PC-3 (cell line): ENCODE measurements around the gene CNDP1. TPM values are rescaled to one million over a fixed set of nuclear protein-coding genes. Genes with fewer than 3 reads are reported as not detected.

Experiments used
- ATAC-seq: fragments of 200-7000 bp; cut with Tn5 transposase; 2 replicates; pipeline ENCODE4 v1.9.1; 2020; ENCODE audit warnings: mild to moderate bottlenecking, moderate library complexity
- BruUV-seq: library from RNA; stranded (reverse); fragments of 400-500 nt; replicated peaks from 2 replicates; lab custom pipeline; 2021; lab: Mats Ljungman, UMichigan
- CTCF ChIA-PET: fragments of 300-600 bp; sonication (Branson Sonifier 250); formaldehyde crosslinking; loops from one replicate; lab custom pipeline; 2022; ENCODE audit warnings: antibody characterized with exemption; lab: Charles Lee
- POLR2A ChIA-PET: fragments of 300-600 bp; sonication (Branson Sonifier 250); formaldehyde crosslinking; loops from one replicate; lab custom pipeline; 2022; ENCODE audit warnings: antibody characterized with exemption; ENCODE audit not compliant: unreplicated experiment; lab: Charles Lee
- DNase-seq: peaks from one replicate; pipeline ENCODE4 v3.0.0-alpha.2; 2015
- H2AFZ ChIP-seq: fragments of 300-600 bp; sonication (generic); 2 replicates; pipeline ENCODE4 v1.6.0; 2016; ENCODE audit warnings: antibody characterized with exemption, low read length
- H3F3A ChIP-seq: fragments of 300-600 bp; sonication (generic); one replicate; pipeline ENCODE4 v1.6.0; 2017; ENCODE audit warnings: antibody characterized with exemption, low read length, control low read depth, mild to moderate bottlenecking; ENCODE audit not compliant: unreplicated experiment
- H3K27ac ChIP-seq: fragments of 300-600 bp; sonication (generic); 2 replicates; pipeline ENCODE4 v1.5.1; 2016; ENCODE audit warnings: mild to moderate bottlenecking, low read length
- H3K27me3 ChIP-seq: fragments of 300-600 bp; sonication (generic); 2 replicates; pipeline ENCODE4 v1.6.1; 2016; ENCODE audit warnings: low read length, mixed read lengths
- H3K36me3 ChIP-seq: fragments of 300-600 bp; sonication (generic); 2 replicates; pipeline ENCODE4 v1.6.1; 2016; ENCODE audit warnings: low read depth, mixed run types, low read length, mixed read lengths
- H3K4me1 ChIP-seq: fragments of 300-600 bp; sonication (generic); 2 replicates; pipeline ENCODE4 v1.5.1; 2016; ENCODE audit warnings: low read length; ENCODE audit not compliant: insufficient read depth
- H3K4me2 ChIP-seq: fragments of 300-600 bp; sonication (generic); 2 replicates; pipeline ENCODE4 v1.6.0; 2016; ENCODE audit warnings: low read length
- H3K4me3 ChIP-seq: fragments of 300-600 bp; sonication (generic); 2 replicates; pipeline ENCODE4 v1.5.1; 2016; ENCODE audit warnings: mild to moderate bottlenecking, low read length, mixed read lengths
- H3K79me2 ChIP-seq: fragments of 300-600 bp; sonication (generic); 2 replicates; pipeline ENCODE4 v1.6.1; 2017; ENCODE audit warnings: low read length, mixed read lengths
- H3K9ac ChIP-seq: fragments of 300-600 bp; sonication (generic); 2 replicates; pipeline ENCODE4 v1.6.0; 2016; ENCODE audit warnings: mild to moderate bottlenecking, low read length
- H3K9me2 ChIP-seq: fragments of 300-600 bp; sonication (generic); replicated peaks from 2 replicates; pipeline ENCODE4 v1.6.1; 2016; ENCODE audit warnings: mixed run types, low read length, mixed read lengths
- H3K9me3 ChIP-seq: fragments of 300-600 bp; sonication (generic); 2 replicates; pipeline ENCODE4 v1.6.1; 2016; ENCODE audit warnings: low read length, mixed read lengths
- H4K20me1 ChIP-seq: fragments of 300-600 bp; sonication (generic); 2 replicates; pipeline ENCODE4 v1.6.1; 2016; ENCODE audit warnings: low read length, mixed read lengths
- EZH2 ChIP-seq: fragments of 300-600 bp; sonication (generic); IDR thresholded peaks from one replicate; pipeline ENCODE4 v1.6.1; 2017; ENCODE audit warnings: antibody characterized with exemption, mild to moderate bottlenecking, low read length; ENCODE audit not compliant: unreplicated experiment
- EZH2phosphoT487 ChIP-seq: fragments of 300-600 bp; sonication (generic); IDR thresholded peaks from 2 replicates; pipeline ENCODE4 v1.6.1; 2018; ENCODE audit warnings: mild to moderate bottlenecking, antibody characterized with exemption, low read length, borderline replicate concordance
- intact Hi-C: fragments of 100-400 bp; cut with micrococcal nuclease; formaldehyde crosslinking; loops from 2 replicates; pipeline ENCODE4 v1.9.0; 2023
- total RNA-seq: library from RNA; depleted of rRNA; stranded (reverse); fragments of >200 nt; gene quantifications from 2 replicates; pipeline ENCODE4 v1.2.3, GENCODE V29; 2014
- TF ChIP-seq, protein P1 (sequence below): fragments of 300-600 bp; sonication (generic); conservative IDR thresholded peaks from 2 replicates; pipeline ENCODE4 v1.5.1; 2017; ENCODE audit warnings: antibody characterized with exemption, low read depth, mild to moderate bottlenecking, low read length

Gene CNDP1
- total RNA-seq, 1 experiment from 2014 or later: not detected

DNA sequence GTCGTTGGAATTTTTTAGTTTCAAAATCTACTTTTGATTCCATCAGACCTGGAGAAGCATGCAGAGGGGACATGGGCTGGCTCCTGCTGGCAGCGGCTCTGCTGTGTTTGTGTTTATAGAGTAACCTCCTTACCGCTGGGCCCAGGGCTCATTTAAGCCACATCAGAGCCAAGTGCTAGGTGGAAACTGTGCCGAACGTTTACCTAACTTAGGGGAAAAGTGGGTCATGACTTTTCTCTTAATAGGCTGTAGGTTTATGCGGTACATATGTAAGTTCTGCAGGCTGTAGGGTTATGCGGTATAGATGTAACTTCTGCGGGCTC, 20.5 kb upstream of the CNDP1 start:
- no TSS peak for BruUV-seq
- Histone ChIP-seq H2AFZ (no peak overlapping the region), H3K4me3 (no peak overlapping the region), H3F3A (no peaks in the 10 kb centered on the region), H3K27me3 (no peaks in the 10 kb centered on the region), H3K4me1 (no peaks in the 10 kb centered on the region), H3K9me2 (no peaks in the 10 kb centered on the region), H3K36me3 (peaks cover 7% of the 10 kb centered on the region; the same call in 1 of the 2 replicates), H3K4me2 (no peak overlapping the region), H3K27ac (no peak overlapping the region), H4K20me1 (no peaks in the 10 kb centered on the region), H3K9ac (no peak overlapping the region), H3K9me3 (no peaks in the 10 kb centered on the region), H3K79me2 (no peaks in the 10 kb centered on the region)
- no peak for TF ChIP-seq EZH2phosphoT487
- TF ChIP-seq, protein P1, sequence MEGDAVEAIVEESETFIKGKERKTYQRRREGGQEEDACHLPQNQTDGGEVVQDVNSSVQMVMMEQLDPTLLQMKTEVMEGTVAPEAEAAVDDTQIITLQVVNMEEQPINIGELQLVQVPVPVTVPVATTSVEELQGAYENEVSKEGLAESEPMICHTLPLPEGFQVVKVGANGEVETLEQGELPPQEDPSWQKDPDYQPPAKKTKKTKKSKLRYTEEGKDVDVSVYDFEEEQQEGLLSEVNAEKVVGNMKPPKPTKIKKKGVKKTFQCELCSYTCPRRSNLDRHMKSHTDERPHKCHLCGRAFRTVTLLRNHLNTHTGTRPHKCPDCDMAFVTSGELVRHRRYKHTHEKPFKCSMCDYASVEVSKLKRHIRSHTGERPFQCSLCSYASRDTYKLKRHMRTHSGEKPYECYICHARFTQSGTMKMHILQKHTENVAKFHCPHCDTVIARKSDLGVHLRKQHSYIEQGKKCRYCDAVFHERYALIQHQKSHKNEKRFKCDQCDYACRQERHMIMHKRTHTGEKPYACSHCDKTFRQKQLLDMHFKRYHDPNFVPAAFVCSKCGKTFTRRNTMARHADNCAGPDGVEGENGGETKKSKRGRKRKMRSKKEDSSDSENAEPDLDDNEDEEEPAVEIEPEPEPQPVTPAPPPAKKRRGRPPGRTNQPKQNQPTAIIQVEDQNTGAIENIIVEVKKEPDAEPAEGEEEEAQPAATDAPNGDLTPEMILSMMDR: no peak
- no peak for TF ChIP-seq EZH2
- DNase-seq (no peak), ATAC-seq (no peak)
- CTCF ChIA-PET: no interaction called here
- POLR2A ChIA-PET: no interaction called here
- intact Hi-C loops: no loop called here

DNA sequence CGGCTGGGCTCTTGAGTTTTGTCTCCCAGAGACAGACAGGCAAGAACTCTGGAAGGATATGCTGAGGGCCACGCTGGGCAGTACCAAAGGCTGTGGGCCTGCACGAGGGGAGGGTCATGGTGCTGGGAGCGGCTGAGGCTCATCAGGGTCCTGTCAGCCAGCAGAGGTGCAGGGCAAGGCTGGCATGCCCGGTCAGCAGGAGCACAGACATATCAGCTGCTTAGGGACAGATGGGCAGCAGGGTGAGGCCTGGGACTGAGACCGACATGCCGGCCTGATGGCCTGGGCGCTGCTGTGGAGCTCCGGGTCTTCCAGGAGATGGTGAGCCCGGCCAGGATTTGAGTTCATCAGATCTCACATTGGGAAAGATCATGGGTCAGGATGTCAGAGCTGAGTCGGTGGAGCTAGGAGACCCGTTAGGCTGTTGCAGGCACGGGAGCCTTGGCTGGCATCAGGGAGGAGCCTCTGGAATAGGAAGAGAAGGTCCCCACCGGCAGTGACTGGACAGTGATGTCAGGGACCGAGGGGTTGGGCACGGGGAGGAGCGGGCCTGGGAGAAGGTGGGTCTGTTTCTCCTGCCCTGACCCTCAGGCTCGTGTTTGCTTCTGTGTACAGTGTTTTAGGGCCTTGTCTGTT, 19.3 kb upstream of the CNDP1 start:
- POLR2A ChIA-PET: no interaction called here
- no peaks in the 10 kb centered on the region for H3K9me3 ChIP-seq
- DNase-seq: no peak

DNA sequence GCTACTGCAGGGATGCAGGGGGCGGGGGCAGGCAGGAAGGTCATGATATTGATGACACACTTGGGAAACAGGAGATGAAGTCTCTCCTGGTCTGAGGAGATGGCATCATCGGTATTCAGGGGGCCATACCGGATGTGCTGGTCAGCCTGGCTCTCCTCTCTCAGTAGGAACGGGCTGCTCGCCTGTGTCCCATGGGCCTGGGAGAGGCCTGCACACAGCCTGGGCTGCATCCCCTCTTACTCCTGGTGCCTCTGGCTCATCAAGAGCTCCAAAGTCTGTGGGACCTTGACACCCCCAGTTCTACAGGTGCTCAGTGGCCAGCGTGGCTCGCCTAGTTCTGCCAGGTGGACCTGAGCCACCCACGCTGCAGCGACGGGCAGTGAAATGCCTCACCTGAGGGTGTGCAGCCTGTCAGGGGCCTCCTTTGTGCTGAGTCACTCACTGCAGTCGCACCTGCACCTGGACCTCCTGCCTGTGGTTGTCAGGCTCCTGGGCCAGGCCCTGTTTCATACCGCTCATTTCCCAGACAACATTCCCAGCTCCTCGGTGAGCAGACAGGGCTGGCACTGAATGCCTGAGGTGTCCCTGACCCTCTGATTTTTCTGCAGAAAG, 18.6 kb upstream of the CNDP1 start:
- no peaks in the 10 kb centered on the region for H3K4me1 ChIP-seq
- DNase-seq (no peak), ATAC-seq (no peak)
- no peaks in the 10 kb centered on the region for H3K9me2 ChIP-seq
- H3K36me3 ChIP-seq: peaks cover 3% of the 10 kb centered on the region; the same call in 1 of the 2 replicates
- no peaks in the 10 kb centered on the region for H3F3A ChIP-seq
- no peaks in the 10 kb centered on the region for H3K27me3 ChIP-seq
- no peaks in the 10 kb centered on the region for H4K20me1 ChIP-seq
- no peaks in the 10 kb centered on the region for H3K9me3 ChIP-seq
- H3K27ac ChIP-seq: no peak overlapping the region
- intact Hi-C loops: no loop called here
- TF ChIP-seq, protein P1: no peak
- TF ChIP-seq EZH2 (no peak), EZH2phosphoT487 (no peak)
- no TSS peak for BruUV-seq
- ChIA-PET POLR2A (no interaction called here), CTCF (no interaction called here)
- no peaks in the 10 kb centered on the region for H3K79me2 ChIP-seq
- no peak overlapping the region for H3K4me3 ChIP-seq
- no peak overlapping the region for H2AFZ ChIP-seq
- H3K9ac ChIP-seq: no peak overlapping the region
- H3K4me2 ChIP-seq: no peak overlapping the region

More for the DNA sequence above, 19.3 kb upstream of the CNDP1 start:
- Histone ChIP-seq H3K4me3 (no peak overlapping the region), H3K9me2 (no peaks in the 10 kb centered on the region), H3K36me3 (0 out of 2 replicates have a peak, but pooled peaks cover 6% of the 10 kb centered on the region), H3F3A (no peaks in the 10 kb centered on the region), H2AFZ (no peak overlapping the region), H4K20me1 (no peaks in the 10 kb centered on the region), H3K27me3 (no peaks in the 10 kb centered on the region), H3K27ac (no peak overlapping the region), H3K9ac (no peak overlapping the region), H3K79me2 (no peaks in the 10 kb centered on the region), H3K4me1 (no peaks in the 10 kb centered on the region), H3K4me2 (no peak overlapping the region)
- intact Hi-C loops: no loop called here
- no peak for ATAC-seq
- no peak for TF ChIP-seq EZH2phosphoT487
- BruUV-seq: no TSS peak
- CTCF ChIA-PET: no interaction called here
